Gastroesophageal sphincter (tissue), 3 donors: ENCODE data around the gene PGM1.

Source experiments
- CTCF ChIP-seq, 4 experiments: fragments of 200-600 bp in 2 of 4; fragments of 450-650 bp in 2 of 4; sonication (generic) in 1 of 4; IDR thresholded peaks; one replicate each; pipeline ENCODE4 v1.5.1; 2017 to 2019; ENCODE audit warnings: antibody characterized with exemption in 4 of 4, mild to moderate bottlenecking in 2 of 4, moderate library complexity in 2 of 4
- EP300 ChIP-seq: sonication (generic); formaldehyde crosslinking; IDR thresholded peaks from one replicate; pipeline ENCODE4 v1.6.1; 2017; ENCODE audit warnings: antibody characterized with exemption, mild to moderate bottlenecking
- POLR2A ChIP-seq, 2 donors: fragments of 450-650 bp; IDR thresholded peaks; one replicate each; pipeline ENCODE4 v1.6.1; 2017; ENCODE audit warnings: antibody characterized with exemption in 2 of 2, mild to moderate bottlenecking in 2 of 2, moderate library complexity in 1 of 2
- POLR2AphosphoS5 ChIP-seq: sonication (generic); formaldehyde crosslinking; IDR thresholded peaks from one replicate; pipeline ENCODE4 v1.6.1; 2017; ENCODE audit warnings: antibody characterized with exemption

- TF ChIP-seq CTCF (IDR thresholded peaks at IDR 0.05) = no peak
- no peak for TF ChIP-seq POLR2AphosphoS5
- no peak for TF ChIP-seq EP300
- TF ChIP-seq POLR2A (IDR thresholded peaks at IDR 0.05) = no peak
Measured at GRCh38 chr1:63659448-63659847, 66.2 kb downstream of the PGM1 start.
